ENCODE measurements around the gene LCE2B. TPM values are rescaled to one million over a fixed set of nuclear protein-coding genes. Genes with fewer than 3 reads are reported as not detected.
A peak's percentile ranks its signal among the peaks of the same experiment; 100 is the strongest.
"Not testable (repeated sequence)": the region's sequence is repeated elsewhere in the genome, so short reads cannot be mapped to it uniquely, and the experiment has no call there.

The LCE2B gene, protein sequence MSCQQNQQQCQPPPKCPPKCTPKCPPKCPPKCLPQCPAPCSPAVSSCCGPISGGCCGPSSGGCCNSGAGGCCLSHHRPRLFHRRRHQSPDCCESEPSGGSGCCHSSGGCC
- total RNA-seq = not detected

DNA sequence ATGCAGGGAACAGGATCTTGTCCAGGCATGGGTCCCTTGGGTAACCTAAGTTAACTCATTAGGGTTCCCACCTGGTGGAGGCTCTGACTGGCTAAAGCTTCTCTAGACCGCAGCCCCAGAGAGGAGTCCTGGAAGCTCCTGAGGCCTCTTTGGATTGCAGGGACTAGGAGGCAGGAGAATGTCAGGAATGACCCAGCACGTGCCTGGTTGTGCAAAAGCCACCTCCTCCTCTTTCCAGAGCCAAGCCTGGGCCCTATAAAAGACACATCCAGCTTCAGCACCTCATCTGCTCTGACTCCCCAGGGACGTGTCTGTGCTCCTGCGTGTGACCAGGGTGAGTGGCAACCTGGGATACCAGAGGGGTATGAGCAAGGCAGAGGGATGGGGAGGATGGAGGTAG is at the start of gene LCE2B:
LCE2B (plus strand) TSS at position 301 of the 400 bp plus-strand sequence. CDS start 721 bp downstream, outside the sequence.
- not testable (repeated sequence) for DNase-seq

- no peak for DNase-seq
These were observed 45.6 kb upstream of the LCE2B start for GRCh38 chr1:152640351-152640750.

DNA sequence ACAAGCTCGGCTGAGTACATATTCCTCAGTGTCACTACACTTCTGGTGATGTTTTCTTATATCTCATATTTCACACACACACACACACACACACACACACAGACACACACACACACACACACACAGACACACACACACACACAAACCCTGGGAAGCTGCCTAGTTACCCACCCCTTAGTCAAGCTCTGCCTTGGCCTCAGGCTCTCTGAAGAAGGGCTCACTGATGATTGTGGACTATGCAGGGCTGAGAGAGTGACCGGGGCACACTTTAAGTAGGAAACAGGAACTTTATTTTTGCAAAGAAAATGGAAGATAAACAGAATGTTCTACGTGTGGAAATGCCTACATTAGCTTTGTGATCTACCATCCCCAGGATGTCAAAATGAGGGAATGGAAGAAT is 42.0 kb upstream of the LCE2B start:
- DNase-seq = no peak

GRCh38 chr1:152645146-152645545 is 40.8 kb upstream of the LCE2B start:
- no peak for DNase-seq

GRCh38 chr1:152646656-152647055 is 39.3 kb upstream of the LCE2B start:
- DNase-seq = no peak

DNA sequence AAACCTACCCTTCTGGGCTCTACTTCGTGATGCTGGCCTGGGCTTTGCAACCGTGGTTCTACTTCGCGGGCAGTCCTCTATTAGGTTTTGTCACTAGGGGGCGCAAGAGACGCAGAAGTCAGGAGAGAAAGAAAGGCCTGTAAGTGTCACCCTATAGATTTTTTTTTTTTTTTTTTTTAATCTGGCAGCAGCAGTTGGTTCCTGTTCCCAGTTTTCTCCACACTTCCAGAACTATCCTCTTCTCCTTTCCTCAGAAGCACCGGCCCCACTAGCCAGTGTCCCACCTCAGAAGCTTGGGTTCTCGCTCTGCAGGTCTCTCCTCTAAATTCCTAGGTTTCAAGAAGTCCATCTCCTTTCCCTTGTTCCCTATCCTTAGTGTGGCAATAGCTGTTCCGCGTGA is 31.8 kb upstream of the LCE2B start:
- peak; percentile 14 for DNase-seq

DNA sequence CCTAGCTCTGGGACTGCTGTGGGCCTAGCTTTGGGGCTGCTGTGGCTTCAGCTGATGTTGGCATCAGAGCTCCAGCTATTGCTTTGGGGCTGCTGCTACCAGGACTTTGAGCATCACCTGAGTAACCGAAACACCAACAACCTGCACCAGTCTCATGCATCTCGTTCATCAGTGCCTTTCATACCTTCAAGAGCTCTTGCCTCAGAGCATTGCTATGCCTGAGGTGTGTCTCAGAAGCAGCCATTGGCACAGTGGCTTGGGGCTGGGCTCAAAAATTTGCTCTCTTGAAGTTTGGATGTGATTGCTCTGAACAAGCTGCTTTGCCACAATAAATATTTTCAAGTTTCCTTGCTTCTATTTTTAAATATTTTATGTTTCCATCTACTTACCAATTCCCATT is 29.5 kb upstream of the LCE2B start:
- DNase-seq = no peak

GRCh38 chr1:152657677-152658076 is 28.2 kb upstream of the LCE2B start:
- DNase-seq = no peak

DNA sequence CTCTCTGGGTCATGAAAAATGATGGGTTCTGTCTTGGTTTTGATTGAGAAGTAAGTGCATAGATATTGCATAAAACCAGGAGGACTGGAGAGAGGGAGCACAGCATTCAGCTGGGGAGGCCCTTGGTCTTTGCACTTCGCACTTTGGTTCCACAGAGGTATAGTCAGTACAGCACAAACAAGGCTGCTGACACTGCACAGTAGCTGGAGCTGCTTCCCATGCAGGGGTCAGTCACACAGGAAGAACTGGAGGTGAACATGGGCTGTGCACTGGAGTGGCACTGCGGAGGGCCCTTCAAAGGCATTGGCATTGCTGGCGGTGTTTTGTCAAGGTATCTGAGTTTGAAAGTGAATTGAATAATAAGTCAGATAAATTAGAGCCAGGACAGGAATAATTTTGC is 27.3 kb upstream of the LCE2B start:
- no peak for DNase-seq

DNA sequence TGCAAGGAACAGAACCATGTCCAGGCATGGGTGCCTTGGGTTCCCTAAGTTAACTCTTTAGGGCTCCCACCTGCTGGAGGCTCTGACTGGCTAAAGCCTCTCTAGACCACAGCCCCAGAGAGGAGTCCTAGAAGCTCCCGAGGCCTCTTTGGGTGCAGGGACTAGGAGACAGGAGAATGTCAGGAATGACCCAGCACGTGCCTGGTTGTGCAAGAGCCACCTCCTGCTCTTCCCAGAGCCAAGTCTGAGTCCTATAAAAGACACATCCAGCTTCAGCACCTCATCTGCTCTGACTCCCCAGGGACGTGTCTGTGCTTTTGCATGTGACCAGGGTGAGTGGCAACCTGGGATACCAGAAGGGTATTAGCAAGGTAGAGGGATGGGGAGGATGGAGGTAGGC is 22.8 kb upstream of the LCE2B start, which contains the start of gene LCE2D:
LCE2D (plus strand) TSS at position 283 of the 400 bp plus-strand sequence. CDS start 726 bp downstream, outside the sequence.
- no peak for DNase-seq

GRCh38 chr1:152666171-152666570 is 19.8 kb upstream of the LCE2B start:
- not testable (repeated sequence) for DNase-seq

GRCh38 chr1:152667648-152668047 is 18.3 kb upstream of the LCE2B start:
- DNase-seq = no peak

GRCh38 chr1:152673016-152673415 is 12.9 kb upstream of the LCE2B start:
- DNase-seq = no peak

- not testable (repeated sequence) for DNase-seq
These were observed 10.9 kb upstream of the LCE2B start, which contains the start of gene LCE2C for GRCh38 chr1:152674983-152675382. Gene LCE2C, plus strand, starts transcription at chr1:152675279. Its CDS starts 737 bp downstream, at chr1:152676016.

DNA sequence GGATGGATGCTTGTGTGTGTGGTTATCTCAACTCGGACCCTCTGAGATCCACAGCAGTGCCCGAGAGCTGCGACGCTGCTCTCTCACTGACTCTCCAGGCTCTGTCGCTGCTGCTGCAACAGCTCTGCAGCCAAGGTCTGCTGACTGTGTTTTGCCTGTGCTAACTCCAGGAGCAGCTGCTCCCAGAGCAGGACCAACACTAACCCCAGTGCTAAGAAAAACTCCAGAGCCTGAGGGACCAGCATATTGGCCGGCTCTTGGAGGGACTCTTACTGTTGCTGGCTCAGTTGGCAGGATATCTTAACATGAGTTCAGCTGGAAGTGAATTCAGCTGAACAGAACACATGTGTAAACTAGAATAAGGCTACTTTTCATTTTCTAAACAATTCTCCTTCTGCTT is 6.5 kb upstream of the LCE2B start:
- DNase-seq = no peak

- DNase-seq = no peak
These were observed 4.3 kb upstream of the LCE2B start for GRCh38 chr1:152681616-152682015.

DNA sequence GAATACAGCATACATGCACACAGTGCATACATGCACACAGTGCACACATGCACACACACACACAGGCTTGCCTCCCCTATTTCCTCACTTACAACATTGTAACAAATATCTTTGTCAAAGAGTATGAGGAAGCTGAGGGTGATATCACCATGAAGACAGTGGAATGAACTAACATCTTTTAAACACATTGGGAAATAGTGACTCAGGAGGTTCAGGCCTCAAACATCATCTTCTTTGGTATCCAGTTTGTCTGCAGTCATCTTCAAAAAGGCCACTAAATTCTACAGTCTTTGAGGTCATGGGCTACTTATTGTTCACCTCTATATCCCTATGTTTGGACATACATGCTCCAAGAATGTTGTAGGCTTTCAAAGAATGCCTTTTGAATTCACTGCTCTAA is 2.1 kb upstream of the LCE2B start:
- DNase-seq = no peak

- DNase-seq = no peak
These were observed 12.0 kb downstream of the LCE2B start, which contains the start of gene LCE2A for GRCh38 chr1:152697701-152698600. Gene LCE2A, plus strand, starts transcription at chr1:152698345. Its CDS starts 557 bp downstream, at chr1:152698902.

DNA sequence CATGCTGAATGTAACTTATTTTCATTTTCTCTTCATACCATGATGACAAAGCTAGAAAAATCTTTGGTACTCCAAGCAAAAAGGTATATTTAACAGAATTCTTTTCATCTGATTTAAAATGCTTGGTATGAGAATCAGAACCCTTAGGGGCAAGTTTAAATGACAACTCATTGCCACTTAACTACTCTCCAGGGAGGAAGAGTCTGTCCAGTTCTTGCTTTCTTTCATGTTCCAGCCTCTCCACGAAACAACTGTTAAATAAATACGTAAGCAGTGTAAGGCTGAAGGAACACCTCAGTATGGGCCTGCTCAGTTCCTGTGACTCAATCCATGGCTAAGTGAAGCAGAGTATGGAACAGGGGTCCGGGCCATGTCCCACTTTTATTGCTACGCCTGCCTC is 13.8 kb downstream of the LCE2B start:
- DNase-seq = no peak

- DNase-seq = no peak
These were observed 21.9 kb downstream of the LCE2B start, which contains the start of gene LCE4A for GRCh38 chr1:152707860-152708259. Gene LCE4A, plus strand, starts transcription at chr1:152708160. Its CDS starts 916 bp downstream, at chr1:152709076.

GRCh38 chr1:152718238-152718637 is 32.3 kb downstream of the LCE2B start:
- no peak for DNase-seq

GRCh38 chr1:152725261-152725660 is 39.3 kb downstream of the LCE2B start:
- no peak for DNase-seq

DNA sequence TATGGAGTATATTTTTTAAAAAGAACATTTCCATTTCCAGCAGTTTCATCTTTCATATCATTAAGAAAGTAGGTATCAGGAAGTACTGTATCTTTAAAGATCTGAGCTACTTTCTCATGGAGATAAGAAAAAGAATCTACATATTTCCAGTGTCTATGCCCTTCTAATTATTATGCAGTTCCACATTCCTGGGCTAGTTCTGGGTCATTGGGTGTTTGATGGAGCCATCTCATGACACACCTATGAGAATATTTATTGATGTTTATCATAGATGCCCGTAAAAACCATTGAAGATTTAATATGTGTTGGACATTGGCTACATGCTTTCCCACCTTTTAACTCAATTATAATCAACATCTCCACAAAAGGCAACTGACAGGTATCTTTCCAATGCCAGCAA is 43.1 kb downstream of the LCE2B start:
- DNase-seq = no peak
